Stomach (tissue), 9 donors: ENCODE data around the gene SUMO3. TPM values are rescaled to one million over a fixed set of nuclear protein-coding genes. Genes with fewer than 3 reads are reported as not detected.

Source experiments
- DNase-seq, 2 donors: peaks; one replicate each; pipeline versions ENCODE4 v3.0.0 to v3.0.0-alpha.2; 2013 to 2019
- H3K27ac ChIP-seq, 5 donors: fragments of 200-600 bp in 4 of 5; sonication (generic) in 4 of 5; one replicate each; pipeline ENCODE4 v1.5.1; 2013 to 2019; ENCODE audit warnings: mild to moderate bottlenecking in 1 of 5, moderate library complexity in 1 of 5
- H3K27me3 ChIP-seq, 3 donors: fragments of 200-600 bp; sonication (generic); one replicate each; pipeline ENCODE4 v1.5.1; 2017 to 2019; ENCODE audit warnings: mixed run types in 1 of 3
- H3K36me3 ChIP-seq, 4 donors: fragments of 200-600 bp; sonication (generic); 1 replicate in 3 of 4; 2 replicates in 1 of 4; pipeline ENCODE4 v1.5.1; 2016 to 2019
- H3K4me1 ChIP-seq, 4 donors: fragments of 200-600 bp; sonication (generic); one replicate each; pipeline ENCODE4 v1.5.1; 2016 to 2019
- H3K4me3 ChIP-seq, 4 donors: fragments of 200-600 bp; sonication (generic) in 3 of 4; one replicate each; pipeline ENCODE4 v1.5.1; 2016 to 2019; ENCODE audit warnings: mild to moderate bottlenecking in 1 of 4
- H3K9me3 ChIP-seq, 4 donors: fragments of 200-600 bp; sonication (generic); one replicate each; pipeline ENCODE4 v1.5.1; 2016 to 2019
- CTCF ChIP-seq, 7 experiments: fragments of 450-650 bp in 4 of 7; fragments of 200-600 bp in 3 of 7; sonication (generic) in 3 of 7; IDR thresholded peaks; one replicate each; pipeline ENCODE4 v1.5.1; 2016 to 2019; ENCODE audit warnings: antibody characterized with exemption in 7 of 7, control low read depth in 2 of 7, mild to moderate bottlenecking in 1 of 7
- EP300 ChIP-seq: sonication (generic); formaldehyde crosslinking; IDR thresholded peaks from one replicate; pipeline ENCODE4 v1.6.1; 2017; ENCODE audit warnings: antibody characterized with exemption
- POLR2A ChIP-seq, 4 donors: fragments of 450-650 bp; IDR thresholded peaks; one replicate each; pipeline ENCODE4 v1.6.1; 2016; ENCODE audit warnings: antibody characterized with exemption in 4 of 4, control low read depth in 2 of 4, mild to moderate bottlenecking in 1 of 4, moderate library complexity in 1 of 4
- POLR2AphosphoS5 ChIP-seq, 3 donors: sonication (generic); formaldehyde crosslinking; IDR thresholded peaks; one replicate each; pipeline ENCODE4 v1.6.1; 2016; ENCODE audit warnings: antibody characterized with exemption in 3 of 3
- WGBS, 5 donors: extraction: QIAGEN DNeasy Blood & Tissue Kit in 3 of 5; methylation state at CpG; one replicate each; pipeline versions ENCODE4 v1.1.5 to v1.1.7; 2013 to 2018; 5-methylcytosine and 5-hydroxymethylcytosine counted together
- intact Hi-C: fragments of 100-400 bp; cut with DNase I; formaldehyde crosslinking; loops from one replicate; pipeline ENCODE4 v1.15.1; 2023; ENCODE audit warnings: low total_unique reads
- polyA plus RNA-seq, 3 donors: library from polyadenylated mRNA; stranded (reverse); fragments of 200-250 nt; gene quantifications; one replicate each; pipeline ENCODE4 v1.2.3, GENCODE V29; 2013
- total RNA-seq, 5 donors: library from RNA; depleted of rRNA; stranded (reverse); fragments of >200 nt; gene quantifications; one replicate each; pipeline versions ENCODE4 v1.1.0 to v1.2.3, GENCODE V29; 2014 to 2016
- donor health status: healthy with polysubstance abuse.
- donor health status: Bipolar disorder and iron deficiency.
- donor health status: healthy.

Gene SUMO3
- total and polyA plus RNA-seq, 8 donors, result 29.5 to 95.9 (median 55.8) TPM

GRCh38 chr21:44842087-44842486, 24.2 kb upstream of the SUMO3 start:
- TF ChIP-seq POLR2AphosphoS5 (IDR thresholded peaks at IDR 0.05), result no peak
- TF ChIP-seq POLR2A (IDR thresholded peaks at IDR 0.05), result no peak
- no peak for TF ChIP-seq EP300
- TF ChIP-seq CTCF (IDR thresholded peaks at IDR 0.05), result no peak
- DNase-seq, result no peak
- H3K9me3 ChIP-seq, result no peaks in the 10 kb centered on the region
- H3K27me3 ChIP-seq, result peaks cover 0 to 41% (median 3%) of the 10 kb centered on the region in 3 donors
- no peak overlapping the region for H3K4me3 ChIP-seq
- H3K4me1 ChIP-seq, result peaks cover 19 to 26% (median 21%) of the 10 kb centered on the region in 4 donors
- no peak overlapping the region for H3K27ac ChIP-seq
- no peaks in the 10 kb centered on the region for H3K36me3 ChIP-seq
- 80 to 86% (median 82%) methylated on average over 10 of the region's 10 CpGs for WGBS, 5 donors
- intact Hi-C loops, result no loop called here

- Histone ChIP-seq H3K27ac (no peak overlapping the region), H3K9me3 (no peaks in the 10 kb centered on the region), H3K27me3 (peaks cover 0 to 43% (median 3%) of the 10 kb centered on the region in 3 donors), H3K4me3 (no peak overlapping the region), H3K4me1 (peaks cover 6 to 20% (median 15%) of the 10 kb centered on the region in 4 donors), H3K36me3 (no peaks in the 10 kb centered on the region)
- DNase-seq, result no peak
- WGBS, 5 donors, result 77 to 84% (median 81%) methylated on average over 11 of the region's 11 CpGs; no CpG with 5 or more reads in 1 of the 5 donors
- TF ChIP-seq EP300 (no peak), CTCF (IDR thresholded peaks at IDR 0.05) (no peak), POLR2A (IDR thresholded peaks at IDR 0.05) (no peak)
- intact Hi-C loops, result no loop called here
Measured at GRCh38 chr21:44840771-44841170, 22.9 kb upstream of the SUMO3 start.

- TF ChIP-seq EP300, result no peak
- no peak for TF ChIP-seq CTCF (IDR thresholded peaks at IDR 0.05)
- no peak for TF ChIP-seq POLR2AphosphoS5 (IDR thresholded peaks at IDR 0.05)
- no peak for TF ChIP-seq POLR2A (IDR thresholded peaks at IDR 0.05)
- 87 to 96% (median 89%) methylated on average over 6 to 9 of the region's 9 CpGs for WGBS, 5 donors
- DNase-seq, result no peak
Measured at GRCh38 chr21:44838951-44839350, 21.1 kb upstream of the SUMO3 start.

GRCh38 chr21:44838039-44838895, 20.4 kb upstream of the SUMO3 start:
- intact Hi-C loops, result no loop called here
- DNase-seq, result no peak
- no peak for TF ChIP-seq EP300
- TF ChIP-seq CTCF (IDR thresholded peaks at IDR 0.05), result no peak
- no peak for TF ChIP-seq POLR2AphosphoS5 (IDR thresholded peaks at IDR 0.05)
- no peak for TF ChIP-seq POLR2A (IDR thresholded peaks at IDR 0.05)
- WGBS, 5 donors, result 73 to 85% (median 76%) methylated on average over 6 to 30 of the region's 30 CpGs
- Histone ChIP-seq H3K9me3 (no peaks in the 10 kb centered on the region), H3K4me1 (peaks cover 0 to 16% (median 9%) of the 10 kb centered on the region in 4 donors), H3K27me3 (peaks cover 0 to 45% (median 3%) of the 10 kb centered on the region in 3 donors), H3K4me3 (no peak overlapping the region), H3K36me3 (no peaks in the 10 kb centered on the region), H3K27ac (no peak overlapping the region)

More at GRCh38 chr21:44838951-44839350, 21.1 kb upstream of the SUMO3 start:
- Histone ChIP-seq H3K36me3 (no peaks in the 10 kb centered on the region), H3K9me3 (no peaks in the 10 kb centered on the region), H3K27ac (no peak overlapping the region), H3K4me3 (no peak overlapping the region), H3K4me1 (peaks cover 0 to 16% (median 9%) of the 10 kb centered on the region in 4 donors), H3K27me3 (peaks cover 0 to 45% (median 3%) of the 10 kb centered on the region in 3 donors)
- intact Hi-C loops, result no loop called here
